SU-DHL-6 (cell line): ENCODE results near the gene FOCAD.

ENCODE experiments used
- CTCF ChIP-seq: fragments of 200-600 bp; sonication (generic); IDR thresholded peaks from one replicate; pipeline ENCODE4 v1.5.1; 2017; ENCODE audit warnings: antibody characterized with exemption, mild to moderate bottlenecking, low read length, moderate library complexity; ENCODE audit not compliant: insufficient read depth, poor library complexity, severe bottlenecking
- EZH2phosphoT487 ChIP-seq: fragments of 200-600 bp; sonication (generic), shearing (Covaris generic); conservative IDR thresholded peaks from 2 replicates; pipeline ENCODE4 v1.6.1; 2018; ENCODE audit warnings: mild to moderate bottlenecking, antibody characterized with exemption, low read length, moderate library complexity, mixed read lengths

- TF ChIP-seq CTCF (no peak), EZH2phosphoT487 (no peak)
These were observed 317.5 kb downstream of the FOCAD start for GRCh38 chr9:21001581-21001980.
